Measurements from ENCODE around the gene KNCN. TPM values are rescaled to one million over a fixed set of nuclear protein-coding genes. Genes with fewer than 3 reads are reported as not detected.

Gene KNCN
- total RNA-seq, 4 donors from 2014 or later: not detected

DNA sequence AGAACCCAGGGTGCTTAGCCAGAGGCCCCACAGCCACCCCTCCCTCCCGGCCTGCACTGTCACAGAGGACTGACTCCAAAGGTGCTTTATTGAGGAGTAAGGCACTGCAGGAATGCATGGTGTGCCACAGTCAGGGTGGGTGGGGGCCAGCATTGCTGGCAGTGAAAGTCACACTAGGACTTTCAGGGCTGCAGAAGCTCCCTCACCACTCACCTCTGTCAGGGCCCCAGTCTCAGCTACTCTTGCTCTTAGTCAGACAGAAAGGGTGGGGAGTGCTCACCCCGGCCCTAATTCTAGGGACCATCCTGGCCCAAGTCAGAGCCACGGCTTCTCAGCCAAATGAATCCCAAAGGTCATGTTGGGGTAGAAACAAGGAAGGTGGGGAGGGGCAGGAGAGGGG is 19.4 kb downstream of the KNCN start:
- DNase-seq: no peak
- intact Hi-C loops (cut with DNase I; ENCODE audit: low total_unique reads): no loop called here
- no peaks in the 10 kb centered on the region for H3K4me1 ChIP-seq
- H3K27me3 ChIP-seq: no peaks in the 10 kb centered on the region
- no peaks in the 10 kb centered on the region for H3K36me3 ChIP-seq
- H3K27ac ChIP-seq: no peak overlapping the region
- no peak overlapping the region for H3K4me3 ChIP-seq
- no peaks in the 10 kb centered on the region for H3K9me3 ChIP-seq
- TF ChIP-seq, protein P1, sequence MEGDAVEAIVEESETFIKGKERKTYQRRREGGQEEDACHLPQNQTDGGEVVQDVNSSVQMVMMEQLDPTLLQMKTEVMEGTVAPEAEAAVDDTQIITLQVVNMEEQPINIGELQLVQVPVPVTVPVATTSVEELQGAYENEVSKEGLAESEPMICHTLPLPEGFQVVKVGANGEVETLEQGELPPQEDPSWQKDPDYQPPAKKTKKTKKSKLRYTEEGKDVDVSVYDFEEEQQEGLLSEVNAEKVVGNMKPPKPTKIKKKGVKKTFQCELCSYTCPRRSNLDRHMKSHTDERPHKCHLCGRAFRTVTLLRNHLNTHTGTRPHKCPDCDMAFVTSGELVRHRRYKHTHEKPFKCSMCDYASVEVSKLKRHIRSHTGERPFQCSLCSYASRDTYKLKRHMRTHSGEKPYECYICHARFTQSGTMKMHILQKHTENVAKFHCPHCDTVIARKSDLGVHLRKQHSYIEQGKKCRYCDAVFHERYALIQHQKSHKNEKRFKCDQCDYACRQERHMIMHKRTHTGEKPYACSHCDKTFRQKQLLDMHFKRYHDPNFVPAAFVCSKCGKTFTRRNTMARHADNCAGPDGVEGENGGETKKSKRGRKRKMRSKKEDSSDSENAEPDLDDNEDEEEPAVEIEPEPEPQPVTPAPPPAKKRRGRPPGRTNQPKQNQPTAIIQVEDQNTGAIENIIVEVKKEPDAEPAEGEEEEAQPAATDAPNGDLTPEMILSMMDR (IDR thresholded peaks at IDR 0.05): no peak
- TF ChIP-seq POLR2A (IDR thresholded peaks at IDR 0.05): no peak

DNA sequence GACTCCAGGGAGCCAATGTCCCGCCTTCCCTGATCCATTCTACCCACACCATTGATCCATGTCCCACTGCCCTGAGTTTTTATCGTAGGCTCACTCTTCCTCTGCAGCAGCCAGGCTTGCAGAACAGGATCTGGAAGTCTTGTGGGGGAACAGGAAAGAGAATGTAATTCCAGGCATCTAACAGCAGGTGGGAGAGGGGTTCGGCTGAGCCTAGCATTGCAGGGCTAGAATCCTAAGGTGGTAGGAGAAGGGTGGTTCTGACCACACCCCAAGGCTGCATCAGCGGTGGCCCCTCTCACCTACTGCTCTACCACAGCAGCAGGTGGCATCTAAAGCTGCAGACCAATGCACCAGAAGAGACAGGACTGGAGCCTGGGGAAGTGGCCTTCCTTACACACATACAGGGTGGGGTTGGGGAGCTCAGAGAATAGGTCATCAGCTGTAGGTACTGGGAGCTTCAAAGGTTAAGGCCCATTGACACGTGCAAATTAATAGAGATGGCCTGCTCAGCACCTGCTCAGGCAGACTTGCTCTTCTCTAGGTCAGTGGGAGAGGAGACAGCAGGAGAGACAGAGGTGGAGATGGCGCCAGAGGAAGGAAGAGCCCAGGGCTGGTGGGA is 20.5 kb downstream of the KNCN start:
- intact Hi-C loops (cut with DNase I; ENCODE audit: low total_unique reads): no loop called here
- Histone ChIP-seq H3K36me3 (no peaks in the 10 kb centered on the region), H3K9me3 (no peaks in the 10 kb centered on the region), H3K27ac (no peak overlapping the region), H3K4me3 (no peak overlapping the region), H3K4me1 (no peaks in the 10 kb centered on the region), H3K27me3 (no peaks in the 10 kb centered on the region)
- DNase-seq: no peak
- TF ChIP-seq POLR2A (IDR thresholded peaks at IDR 0.05): no peak
- TF ChIP-seq, protein P1 (IDR thresholded peaks at IDR 0.05): no peak

DNA sequence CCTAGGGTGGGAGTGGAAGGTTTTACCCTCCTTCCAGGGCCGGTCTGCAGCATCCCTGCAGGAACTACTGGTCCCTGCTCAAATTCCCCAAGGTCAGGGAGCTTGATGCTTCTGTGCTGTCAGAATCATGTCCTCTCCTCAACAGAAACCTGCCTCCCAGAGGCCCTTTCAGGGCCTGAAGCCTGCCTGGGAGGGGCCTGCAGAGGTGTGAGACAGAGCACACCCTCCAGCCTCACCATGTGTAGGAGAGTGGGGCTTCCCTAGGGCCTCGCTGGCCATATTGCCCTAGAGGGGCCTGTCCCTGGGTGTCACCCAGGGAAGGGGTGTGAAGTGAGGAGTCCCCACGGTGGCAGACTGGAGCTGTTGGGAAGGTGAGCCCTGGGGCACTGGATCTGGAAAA is 21.1 kb downstream of the KNCN start:
- intact Hi-C loops (cut with DNase I; ENCODE audit: low total_unique reads): no loop called here
- no peak for TF ChIP-seq POLR2A (IDR thresholded peaks at IDR 0.05)
- TF ChIP-seq, protein P1 (IDR thresholded peaks at IDR 0.05): no peak
- no peaks in the 10 kb centered on the region for H3K27me3 ChIP-seq
- DNase-seq: no peak
- no peak overlapping the region for H3K4me3 ChIP-seq
- H3K36me3 ChIP-seq: no peaks in the 10 kb centered on the region
- no peaks in the 10 kb centered on the region for H3K4me1 ChIP-seq
- H3K9me3 ChIP-seq: no peaks in the 10 kb centered on the region
- H3K27ac ChIP-seq: no peak overlapping the region

DNA sequence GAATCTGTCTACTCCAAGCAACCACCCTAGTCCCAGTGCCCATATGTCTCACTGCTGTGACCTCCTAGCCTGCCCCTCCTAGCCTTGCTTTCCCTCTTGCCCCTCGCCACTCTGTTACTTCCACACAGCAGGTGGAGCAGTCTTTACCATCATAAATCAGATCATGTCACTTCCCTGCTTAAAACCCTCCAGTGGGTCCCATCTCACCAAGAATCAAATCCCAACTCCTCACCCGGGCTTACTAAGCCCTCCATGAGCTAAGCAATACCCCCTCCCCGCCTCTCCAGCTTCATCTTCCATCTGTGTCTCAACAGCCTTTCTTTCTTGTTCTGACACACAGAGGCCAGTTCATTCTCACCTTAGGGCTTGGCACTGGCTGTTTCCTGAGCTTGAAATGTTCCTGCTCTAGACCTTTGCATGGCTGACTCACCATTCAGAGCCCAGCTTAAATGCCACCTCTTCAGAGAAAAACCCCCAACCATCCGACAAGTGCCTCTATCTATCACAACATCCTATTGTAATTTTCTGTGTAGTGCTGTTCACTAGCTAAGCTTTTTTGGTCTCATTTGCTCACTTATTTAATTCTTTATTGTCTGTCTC is 22.3 kb downstream of the KNCN start:
- no peak for TF ChIP-seq POLR2A (IDR thresholded peaks at IDR 0.05)
- TF ChIP-seq, protein P1 (IDR thresholded peaks at IDR 0.05): no peak
- no peaks in the 10 kb centered on the region for H3K9me3 ChIP-seq
- DNase-seq: no peak
- H3K27ac ChIP-seq: no peak overlapping the region
- no peaks in the 10 kb centered on the region for H3K4me1 ChIP-seq
- H3K27me3 ChIP-seq: no peaks in the 10 kb centered on the region
- H3K4me3 ChIP-seq: no peak overlapping the region
- intact Hi-C loops (cut with DNase I; ENCODE audit: low total_unique reads): no loop called here
- no peaks in the 10 kb centered on the region for H3K36me3 ChIP-seq

DNA sequence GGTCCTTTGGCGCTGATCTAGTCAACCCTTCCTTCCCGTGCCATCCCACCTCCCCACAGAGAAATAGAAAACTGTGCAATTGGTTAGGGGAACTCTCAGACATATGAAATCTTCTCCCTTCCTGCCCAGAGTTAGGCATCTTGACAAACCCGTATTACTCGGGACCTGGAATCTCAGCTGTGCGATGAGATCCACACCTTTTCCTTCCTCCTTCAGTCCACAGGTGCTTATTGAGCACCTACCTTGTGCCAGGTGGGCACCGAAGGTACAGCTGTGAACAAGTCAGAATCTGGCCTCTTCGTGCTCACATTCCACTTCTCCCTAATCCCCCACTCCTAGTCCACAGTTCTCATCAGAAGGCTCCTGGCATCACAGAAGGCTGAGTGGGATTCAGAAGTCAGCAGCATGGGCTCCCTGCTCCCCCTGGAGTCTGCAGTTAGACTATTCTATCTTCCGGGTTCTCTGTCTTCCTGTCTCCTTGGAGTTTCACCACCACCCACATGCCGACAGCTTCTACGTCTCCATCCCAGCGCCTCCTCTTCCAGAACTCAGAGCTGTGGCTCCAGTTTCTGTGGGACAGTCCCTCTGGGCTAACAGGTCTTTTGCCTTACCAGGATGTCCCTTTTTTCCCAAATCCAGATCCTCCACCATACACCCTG is 23.0 kb downstream of the KNCN start:
- intact Hi-C loops (cut with DNase I; ENCODE audit: low total_unique reads): no loop called here
- no peaks in the 10 kb centered on the region for H3K4me1 ChIP-seq
- no peaks in the 10 kb centered on the region for H3K36me3 ChIP-seq
- no peak overlapping the region for H3K4me3 ChIP-seq
- H3K9me3 ChIP-seq: no peaks in the 10 kb centered on the region
- no peaks in the 10 kb centered on the region for H3K27me3 ChIP-seq
- no peak for DNase-seq
- TF ChIP-seq POLR2A (IDR thresholded peaks at IDR 0.05): no peak
- TF ChIP-seq, protein P1 (IDR thresholded peaks at IDR 0.05): no peak
- H3K27ac ChIP-seq: no peak overlapping the region
